HepG2 (cell line): ENCODE data around the gene PIWIL1. TPM values are rescaled to one million over a fixed set of nuclear protein-coding genes. Genes with fewer than 3 reads are reported as not detected.

Source experiments
- ATAC-seq: fragments of 200-7000 bp; cut with Tn5 transposase; 3 replicates; pipeline ENCODE4 v1.9.1; 2020; ENCODE audit warnings: mild to moderate bottlenecking, moderate library complexity
- BruUV-seq: library from RNA; stranded (reverse); fragments of 400-500 nt; replicated peaks from 2 replicates; lab custom pipeline; 2021; lab: Mats Ljungman, UMichigan
- CTCF ChIA-PET: fragments of 300-600 bp; formaldehyde crosslinking; extraction: SDS; loops from one replicate; lab custom pipeline; 2021; ENCODE audit warnings: low total read pairs, inconsistent platforms, low intra/inter-chr PET ratio; lab: Yijun Ruan, JAX
- POLR2A ChIA-PET: fragments of 350-600 bp; sonication (Branson Sonifier 250); formaldehyde crosslinking; loops from one replicate; lab custom pipeline; 2020; ENCODE audit warnings: antibody characterized with exemption, inconsistent platforms; lab: Yijun Ruan, JAX
- DNase-seq: peaks from one replicate; pipeline ENCODE4 v3.0.0-alpha.2; 2015; ENCODE audit warnings: low spot score
- FAIRE-seq: peaks from 3 replicates; lab custom pipeline; 2011; peaks lifted over from hg19 to GRCh38; lab: Jason Lieb, UNC
- H2AFZ ChIP-seq: one replicate; pipeline ENCODE4 v1.6.1; 2011; ENCODE audit warnings: low read length, inconsistent platforms
- H3K27ac ChIP-seq: fragments of 300-600 bp; 3 replicates; pipeline ENCODE4 v1.8.0; 2011; ENCODE audit warnings: mixed run types, mild to moderate bottlenecking, mixed read lengths, low read length, inconsistent platforms; ENCODE audit not compliant: insufficient read depth; ENCODE audit errors: extremely low read length
- H3K27me3 ChIP-seq, 2 experiments: fragments of 200-600 bp in 1 of 2; 2 replicates in 1 of 2; 3 replicates in 1 of 2; pipeline versions ENCODE4 v1.6.0 to v1.8.0; 2011; ENCODE audit warnings: low read length in 2 of 2, mild to moderate bottlenecking in 2 of 2, moderate library complexity in 2 of 2, inconsistent platforms in 1 of 2; ENCODE audit not compliant: insufficient read depth in 2 of 2, control insufficient read depth in 1 of 2
- H3K36me3 ChIP-seq, 2 experiments: fragments of 200-600 bp in 1 of 2; replicated peaks in 1 of 2; 2 replicates in 1 of 2; 3 replicates in 1 of 2; pipeline versions ENCODE4 v1.5.1 to v1.8.0; 2011; ENCODE audit warnings: low read length in 2 of 2, inconsistent platforms in 1 of 2; ENCODE audit not compliant: insufficient read depth in 2 of 2, control insufficient read depth in 1 of 2
- H3K4me1 ChIP-seq: 2 replicates; pipeline ENCODE4 v1.5.1; 2012; ENCODE audit warnings: low read length, inconsistent platforms; ENCODE audit not compliant: insufficient read depth
- H3K4me2 ChIP-seq: 2 replicates; pipeline ENCODE4 v1.6.0; 2011; ENCODE audit warnings: low read depth, low read length, inconsistent platforms
- H3K4me3 ChIP-seq, 3 experiments: fragments of 200-600 bp in 1 of 3; sonication (generic), shearing (Covaris generic) in 1 of 3; replicated peaks in 1 of 3; 2 replicates each; pipeline ENCODE4 v1.5.1; 2011 to 2016; ENCODE audit warnings: low read length in 3 of 3, inconsistent platforms in 2 of 3, low read depth in 2 of 3, mild to moderate bottlenecking in 2 of 3, control low read depth in 1 of 3, mixed read lengths in 1 of 3; ENCODE audit not compliant: insufficient read depth in 1 of 3
- H3K79me2 ChIP-seq: one replicate; pipeline ENCODE4 v1.6.1; 2011; ENCODE audit warnings: low read length, inconsistent platforms; ENCODE audit not compliant: insufficient read depth
- H3K9ac ChIP-seq: 2 replicates; pipeline ENCODE4 v1.6.0; 2011; ENCODE audit warnings: mild to moderate bottlenecking, low read depth, low read length, inconsistent platforms; ENCODE audit not compliant: insufficient read depth
- H3K9me3 ChIP-seq: 2 replicates; pipeline ENCODE4 v1.5.1; 2012; ENCODE audit warnings: mild to moderate bottlenecking, low read length
- H4K20me1 ChIP-seq: 2 replicates; pipeline ENCODE4 v1.6.0; 2011; ENCODE audit warnings: inconsistent platforms, mild to moderate bottlenecking, low read length, moderate library complexity; ENCODE audit not compliant: insufficient read depth
- CTCF ChIP-seq: sonication (generic); formaldehyde crosslinking; IDR thresholded peaks from 2 replicates; pipeline ENCODE4 v1.5.0; 2020; ENCODE audit warnings: mild to moderate bottlenecking, missing genetic modification reagents, moderate library complexity
- FOXA3 ChIP-seq: IDR thresholded peaks from 2 replicates; pipeline ENCODE4 v1.6.1; 2016; ENCODE audit warnings: missing genetic modification reagents, missing compliant biosample characterization
- GPN1 ChIP-seq: sonication (generic); formaldehyde crosslinking; IDR thresholded peaks from 2 replicates; pipeline ENCODE4 v1.5.1; 2020; ENCODE audit warnings: missing genetic modification reagents, borderline replicate concordance
- HBP1 ChIP-seq: IDR thresholded peaks from 2 replicates; pipeline ENCODE4 v1.6.1; 2016; ENCODE audit warnings: low read depth, control low read depth
- KLF15 ChIP-seq: sonication (generic); formaldehyde crosslinking; IDR thresholded peaks from 2 replicates; pipeline ENCODE4 v1.8.1; 2023; ENCODE audit warnings: borderline replicate concordance, mild to moderate bottlenecking, inconsistent platforms, missing genetic modification reagents, mixed read lengths
- MIER2 ChIP-seq: IDR thresholded peaks from 2 replicates; pipeline ENCODE4 v1.6.1; 2016; ENCODE audit warnings: missing biosample characterization, missing genetic modification reagents
- PBX3 ChIP-seq: sonication (generic); formaldehyde crosslinking; IDR thresholded peaks from 2 replicates; pipeline ENCODE4 v1.8.1; 2023; ENCODE audit warnings: missing genetic modification reagents, inconsistent platforms, borderline replicate concordance
- SCMH1 ChIP-seq: sonication (generic); formaldehyde crosslinking; IDR thresholded peaks from 2 replicates; pipeline ENCODE4 v1.9.0; 2021; ENCODE audit warnings: missing genetic modification reagents, mild to moderate bottlenecking, borderline replicate concordance
- SIN3B ChIP-seq: fragments of 150-350 bp; IDR thresholded peaks from 2 replicates; pipeline ENCODE4 v1.6.1; 2014; ENCODE audit warnings: low read length
- STAG1 ChIP-seq: sonication (generic); formaldehyde crosslinking; IDR thresholded peaks from 2 replicates; pipeline ENCODE4 v1.4.0; 2020; ENCODE audit warnings: missing genetic modification reagents
- ZNF17 ChIP-seq: sonication (generic); formaldehyde crosslinking; IDR thresholded peaks from 2 replicates; pipeline ENCODE4 v1.5.0; 2020; ENCODE audit warnings: mild to moderate bottlenecking, missing genetic modification reagents
- ZNF543 ChIP-seq: sonication (generic); formaldehyde crosslinking; IDR thresholded peaks from 2 replicates; pipeline ENCODE4 v1.4.0; 2020; ENCODE audit warnings: mild to moderate bottlenecking, missing genetic modification reagents
- WGBS: methylation state at CpG from one replicate; pipeline ENCODE4 v1.1.6; 2017; ENCODE audit warnings: low lambda C conversion rate; 5-methylcytosine and 5-hydroxymethylcytosine counted together
- in situ Hi-C: cut with HindIII; loops from 2 replicates; pipeline ENCODE4 v1.10.0; 2017; ENCODE audit warnings: low pct_unique_long_range_greater_than_20kb; ENCODE audit not compliant: extremely low pct_ligation_motif_present
- intact Hi-C: fragments of 100-400 bp; cut with micrococcal nuclease; formaldehyde crosslinking; loops from one replicate; pipeline ENCODE4 v1.10.0; 2022; ENCODE audit not compliant: unreplicated experiment
- polyA plus RNA-seq, 8 experiments: library from polyadenylated mRNA; depleted of rRNA in 3 of 8; stranded (reverse) in 7 of 8; unstranded in 1 of 8; fragments of >200 nt; fragmentation: Illumina TruSeq in 4 of 8; extraction: Trizol in 4 of 8; gene quantifications; 2 replicates each; pipeline versions ENCODE4 v1.2.1 to v1.2.3, GENCODE V29; 2011 to 2016; ENCODE audit warnings: low read depth in 4 of 8, missing spikeins in 1 of 8, mixed read lengths in 1 of 8; ENCODE audit not compliant: insufficient read depth in 1 of 8
- total RNA-seq, 5 experiments: library from RNA; depleted of rRNA; stranded (reverse); fragments of >200 nt; fragmentation: Illumina TruSeq; extraction: Trizol; gene quantifications; 2 replicates each; pipeline ENCODE4 v1.2.3, GENCODE V29; 2016; ENCODE audit warnings: low read depth in 1 of 5

Gene PIWIL1
- total and polyA plus RNA-seq, 2 of the 13 experiments (the other 11 are each of a cell fraction or from before 2014, with no cell fraction given): not detected

- WGBS: 25% methylated on average over 10 of the region's 15 CpGs
- TF ChIP-seq KLF15 (CRISPR knock-in tag): no peak
- TF ChIP-seq CTCF: peak; percentile 73
- no peak for TF ChIP-seq ZNF17
- 0 out of 2 replicates have a peak, but pooled peaks have one; percentile 20 for TF ChIP-seq FOXA3
- TF ChIP-seq HBP1 (CRISPR knock-in tag): no peak
- TF ChIP-seq SCMH1 (CRISPR knock-in tag): no peak
- TF ChIP-seq MIER2 (CRISPR knock-in tag): no peak
- TF ChIP-seq ZNF543 (CRISPR knock-in tag): no peak
- TF ChIP-seq SIN3B: no peak
- TF ChIP-seq STAG1 (CRISPR knock-in tag): peak; percentile 85
- TF ChIP-seq GPN1: no peak
- TF ChIP-seq PBX3: no peak
These were observed 1.9 kb upstream of the PIWIL1 start for GRCh38 chr12:130335517-130336392.

More at GRCh38 chr12:130335517-130336392, 1.9 kb upstream of the PIWIL1 start:
- peak; percentile 67 for ATAC-seq
- Histone ChIP-seq H3K4me1 (no peaks in the 10 kb centered on the region), H3K27me3 (peaks cover 2 to 23% of the 10 kb centered on the region in 2 experiments), H2AFZ (no peak overlapping the region), H3K36me3 (no peaks in the 10 kb centered on the region), H3K79me2 (no peaks in the 10 kb centered on the region), H3K27ac (no peak overlapping the region), H3K4me2 (no peak overlapping the region), H3K9me3 (no peaks in the 10 kb centered on the region), H3K9ac (no peak overlapping the region), H4K20me1 (no peaks in the 10 kb centered on the region), H3K4me3 (no peak overlapping the region)
- ChIA-PET CTCF (interaction anchor here (0.7 to 1.7 kb wide), 7 partner anchors 55 to 309 kb away, joined by 3 to 17 read pairs (median 6); no protein-coding TSS in a partner anchor), POLR2A (no interaction called here)
- in situ Hi-C loops: loop anchor here (5.0 kb wide), 1 partner anchor 288 kb away; no protein-coding TSS in a partner anchor
- intact Hi-C loops: loop anchor here (1.0 kb wide), 2 partner anchors 288 to 309 kb away; no protein-coding TSS in a partner anchor
- peak; percentile 52 for DNase-seq
- FAIRE-seq: peak; percentile 85
- BruUV-seq: no TSS peak
